Left ventricle myocardium inferior (tissue), 1 donor: ENCODE results near the gene HOXB9. TPM values are rescaled to one million over a fixed set of nuclear protein-coding genes. Genes with fewer than 3 reads are reported as not detected.

ENCODE experiments used
- DNase-seq: peaks from one replicate; pipeline ENCODE4 v3.0.0-alpha.2; 2020
- H3K27ac ChIP-seq: fragments of 200-600 bp; replicated peaks from 2 replicates; pipeline ENCODE4 v1.8.0; 2021
- H3K27me3 ChIP-seq: fragments of 200-600 bp; 2 replicates; pipeline ENCODE4 v1.8.0; 2021; ENCODE audit warnings: low read depth
- H3K36me3 ChIP-seq: fragments of 200-600 bp; 2 replicates; pipeline ENCODE4 v1.8.0; 2021
- H3K4me1 ChIP-seq: fragments of 200-600 bp; 2 replicates; pipeline ENCODE4 v1.8.0; 2021
- H3K4me3 ChIP-seq: fragments of 200-600 bp; 2 replicates; pipeline ENCODE4 v1.8.0; 2021; ENCODE audit warnings: mild to moderate bottlenecking, moderate library complexity
- H3K9me3 ChIP-seq: fragments of 200-600 bp; replicated peaks from 2 replicates; pipeline ENCODE4 v1.8.0; 2021
- intact Hi-C: fragments of 100-400 bp; cut with micrococcal nuclease; formaldehyde crosslinking; loops from one replicate; pipeline ENCODE4 v1.11.0; 2022
- total RNA-seq: library from RNA; stranded (reverse); fragmentation: NEBNext Ultra II Directional; extraction: Animal tissue kit (Norgen Biotek cat#: 25700); gene quantifications from one replicate; pipeline ENCODE4 v1.2.1, GENCODE V29; 2021
- TF ChIP-seq, protein P1 (sequence below): fragments of 200-600 bp; IDR thresholded peaks from 2 replicates; pipeline ENCODE4 v1.8.0; 2021; ENCODE audit warnings: antibody characterized with exemption, mild to moderate bottlenecking, borderline replicate concordance
- donor health status: DM: no; HTN: yes; CAD: no; lungs with severe emphysema.

Gene HOXB9
- total RNA-seq, 1 donor from 2014 or later, result not detected

DNA sequence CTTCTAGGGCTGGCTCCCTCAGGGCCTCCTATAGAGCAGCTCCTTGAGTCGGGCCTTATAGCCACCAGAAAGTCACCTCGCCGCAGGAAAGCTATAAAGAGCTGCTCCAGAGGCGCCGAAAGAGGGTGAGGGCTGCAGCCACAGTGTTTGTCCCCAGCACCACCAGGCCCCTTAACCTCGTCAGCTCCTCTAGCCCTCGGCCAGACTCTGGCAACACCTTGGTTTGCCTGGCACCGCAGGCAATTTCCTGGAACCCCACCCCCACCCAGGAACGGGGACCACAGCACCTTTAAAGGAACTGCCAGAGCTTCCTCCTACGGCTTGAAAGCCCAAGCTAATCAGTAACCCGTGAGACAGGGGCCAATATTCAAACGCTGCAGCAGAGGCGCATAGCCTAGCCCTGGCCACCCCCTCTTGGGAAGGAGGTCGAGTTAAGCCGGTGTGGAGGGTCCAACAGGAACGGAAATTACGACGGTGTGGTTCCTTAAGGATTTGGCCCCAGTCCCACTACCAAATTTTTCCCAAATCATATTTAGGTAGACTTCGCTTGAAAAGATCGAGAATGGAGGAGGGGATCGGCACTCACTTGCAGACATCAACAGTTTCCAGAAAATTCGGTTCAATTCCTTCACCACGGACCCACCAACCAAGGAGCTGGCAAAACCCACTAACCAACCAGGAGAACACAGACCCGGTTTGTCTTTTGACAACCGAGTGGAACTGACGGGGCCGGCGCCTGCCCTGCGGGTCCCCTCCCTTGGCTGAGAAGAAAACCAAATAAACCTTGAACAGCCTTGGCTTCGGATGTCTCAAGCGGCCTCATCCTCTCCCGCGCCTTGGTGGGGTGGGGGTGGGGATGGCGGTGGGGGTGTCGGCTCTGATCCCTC is 24.4 kb downstream of the HOXB9 start:
- H3K4me1 ChIP-seq, result peaks cover 20% of the 10 kb centered on the region
- no peak overlapping the region for H3K27ac ChIP-seq
- DNase-seq, result no peak
- H3K9me3 ChIP-seq, result no peaks in the 10 kb centered on the region
- TF ChIP-seq, protein P1, sequence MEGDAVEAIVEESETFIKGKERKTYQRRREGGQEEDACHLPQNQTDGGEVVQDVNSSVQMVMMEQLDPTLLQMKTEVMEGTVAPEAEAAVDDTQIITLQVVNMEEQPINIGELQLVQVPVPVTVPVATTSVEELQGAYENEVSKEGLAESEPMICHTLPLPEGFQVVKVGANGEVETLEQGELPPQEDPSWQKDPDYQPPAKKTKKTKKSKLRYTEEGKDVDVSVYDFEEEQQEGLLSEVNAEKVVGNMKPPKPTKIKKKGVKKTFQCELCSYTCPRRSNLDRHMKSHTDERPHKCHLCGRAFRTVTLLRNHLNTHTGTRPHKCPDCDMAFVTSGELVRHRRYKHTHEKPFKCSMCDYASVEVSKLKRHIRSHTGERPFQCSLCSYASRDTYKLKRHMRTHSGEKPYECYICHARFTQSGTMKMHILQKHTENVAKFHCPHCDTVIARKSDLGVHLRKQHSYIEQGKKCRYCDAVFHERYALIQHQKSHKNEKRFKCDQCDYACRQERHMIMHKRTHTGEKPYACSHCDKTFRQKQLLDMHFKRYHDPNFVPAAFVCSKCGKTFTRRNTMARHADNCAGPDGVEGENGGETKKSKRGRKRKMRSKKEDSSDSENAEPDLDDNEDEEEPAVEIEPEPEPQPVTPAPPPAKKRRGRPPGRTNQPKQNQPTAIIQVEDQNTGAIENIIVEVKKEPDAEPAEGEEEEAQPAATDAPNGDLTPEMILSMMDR, result no peak
- H3K4me3 ChIP-seq, result peak overlapping the region; percentile 11
- peaks cover 100% of the 10 kb centered on the region for H3K27me3 ChIP-seq
- H3K36me3 ChIP-seq, result no peaks in the 10 kb centered on the region
- intact Hi-C loops, result no loop called here

DNA sequence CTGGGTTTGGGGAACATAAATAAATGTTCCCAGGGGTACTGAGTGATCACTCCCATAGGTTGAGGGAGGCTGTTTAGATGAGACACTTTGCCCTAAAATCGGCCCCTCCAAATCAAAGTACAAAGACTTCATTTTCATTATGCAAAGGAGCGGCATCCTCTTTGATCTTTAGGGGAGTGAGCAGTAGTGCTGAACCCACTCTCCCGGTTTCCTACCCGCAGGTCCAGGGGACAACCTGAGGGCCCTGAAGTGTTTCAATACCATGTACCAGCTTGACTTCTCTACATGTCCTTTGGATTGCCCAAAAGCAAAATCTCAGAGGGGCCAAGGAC is 25.0 kb downstream of the HOXB9 start:
- Histone ChIP-seq H3K4me3 (no peak overlapping the region), H3K27ac (no peak overlapping the region), H3K4me1 (peaks cover 25% of the 10 kb centered on the region), H3K27me3 (peaks cover 100% of the 10 kb centered on the region), H3K9me3 (no peaks in the 10 kb centered on the region), H3K36me3 (no peaks in the 10 kb centered on the region)
- TF ChIP-seq, protein P1, result no peak
- intact Hi-C loops, result no loop called here
- no peak for DNase-seq

DNA sequence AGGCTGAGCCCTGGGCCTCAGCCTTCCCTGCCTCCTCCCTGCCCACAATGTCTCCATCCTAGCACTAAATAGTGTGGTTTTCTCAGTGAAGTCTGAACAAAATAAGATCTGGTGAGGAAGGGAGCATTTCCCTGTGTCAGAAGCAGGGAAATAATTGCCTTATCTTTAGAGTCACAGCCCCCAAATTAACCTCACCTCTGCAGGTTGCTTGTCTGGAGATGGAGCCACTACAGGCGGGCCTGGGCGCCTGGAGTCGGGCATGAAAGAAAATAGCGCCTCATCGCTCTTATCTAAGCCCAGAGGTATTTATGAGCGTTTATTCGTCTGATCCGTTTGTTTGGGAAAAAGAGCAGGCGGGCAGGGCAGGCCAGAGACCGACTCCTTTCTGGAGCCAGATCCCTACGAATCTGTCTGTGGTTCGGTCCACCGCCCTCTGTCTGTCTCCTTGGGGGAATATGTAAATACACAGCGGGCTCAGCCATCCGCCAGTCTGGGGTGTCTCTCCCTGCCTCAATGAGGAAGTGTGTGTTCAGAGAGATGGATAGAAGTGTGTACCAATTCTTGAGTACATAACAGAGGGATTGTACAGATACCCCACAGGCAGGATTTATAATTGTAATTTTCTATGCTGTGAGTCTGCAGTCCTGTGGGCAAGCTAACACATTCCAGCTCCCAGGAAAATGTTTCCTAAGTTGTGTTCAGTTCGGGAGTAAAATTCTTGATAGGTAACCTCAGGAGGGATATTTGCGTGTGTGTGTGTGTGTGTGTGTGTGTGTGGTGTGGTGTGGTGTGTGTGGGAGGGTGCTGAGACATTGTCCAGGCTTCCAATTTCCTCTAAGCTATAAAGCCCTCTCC is 25.7 kb downstream of the HOXB9 start:
- H3K27me3 ChIP-seq, result peaks cover 100% of the 10 kb centered on the region
- intact Hi-C loops, result no loop called here
- TF ChIP-seq, protein P1, result no peak

DNA sequence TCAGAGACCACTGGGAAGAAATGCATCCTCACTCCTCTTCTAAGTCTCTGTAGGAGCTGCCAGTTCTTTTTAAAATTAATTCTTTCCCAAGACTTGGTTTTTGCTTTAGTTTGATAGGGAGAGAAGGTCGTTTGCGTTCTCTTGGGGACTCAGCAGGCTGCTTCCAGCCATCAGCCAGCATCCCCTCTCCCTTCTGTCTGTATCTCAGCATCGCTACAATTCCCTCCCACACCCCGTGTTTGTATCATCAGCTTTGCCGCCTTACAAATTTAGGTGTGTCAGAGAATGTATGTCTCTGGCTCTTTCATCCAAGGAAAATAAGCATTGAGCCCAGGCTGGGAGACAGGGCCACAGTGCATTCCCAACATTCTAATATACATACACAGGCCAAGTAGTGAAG is 26.8 kb downstream of the HOXB9 start:
- Histone ChIP-seq H3K27me3 (peaks cover 100% of the 10 kb centered on the region), H3K4me1 (peaks cover 29% of the 10 kb centered on the region), H3K27ac (no peak overlapping the region), H3K9me3 (no peaks in the 10 kb centered on the region), H3K36me3 (no peaks in the 10 kb centered on the region), H3K4me3 (no peak overlapping the region)
- TF ChIP-seq, protein P1, result no peak
- intact Hi-C loops, result no loop called here
- no peak for DNase-seq

More for the DNA sequence above, 25.7 kb downstream of the HOXB9 start:
- no peak overlapping the region for H3K4me3 ChIP-seq
- H3K27ac ChIP-seq, result no peak overlapping the region
- no peaks in the 10 kb centered on the region for H3K9me3 ChIP-seq
- DNase-seq, result no peak
- H3K36me3 ChIP-seq, result no peaks in the 10 kb centered on the region
- peaks cover 28% of the 10 kb centered on the region for H3K4me1 ChIP-seq

DNA sequence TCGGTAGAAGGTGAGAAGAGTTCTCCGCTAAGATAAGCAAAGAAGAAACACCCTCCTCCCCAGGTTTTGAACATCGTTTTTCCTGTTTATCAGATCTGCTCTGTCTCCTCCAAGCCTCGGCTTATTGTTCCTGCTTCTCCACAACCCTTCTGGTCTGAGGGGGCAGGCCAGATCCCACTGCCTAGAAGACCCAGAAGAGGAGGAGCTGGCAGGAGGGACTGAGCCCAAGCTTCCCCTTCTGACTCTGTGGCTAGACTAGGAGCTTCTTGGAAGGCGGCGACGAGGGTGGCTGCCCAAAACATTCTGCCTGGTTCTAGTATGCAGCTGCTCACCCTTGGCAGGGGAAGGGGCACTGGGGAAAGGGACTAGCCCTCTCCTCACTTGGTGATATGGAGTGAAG is 27.4 kb downstream of the HOXB9 start:
- no peaks in the 10 kb centered on the region for H3K36me3 ChIP-seq
- H3K27me3 ChIP-seq, result peaks cover 100% of the 10 kb centered on the region
- TF ChIP-seq, protein P1, result no peak
- H3K27ac ChIP-seq, result no peak overlapping the region
- H3K4me3 ChIP-seq, result no peak overlapping the region
- peaks cover 35% of the 10 kb centered on the region for H3K4me1 ChIP-seq
- no peaks in the 10 kb centered on the region for H3K9me3 ChIP-seq
- no peak for DNase-seq
- intact Hi-C loops, result no loop called here
